Effector CD4-positive, alpha-beta T cell (primary cell): ENCODE data around the gene UPK2. TPM values are rescaled to one million over a fixed set of nuclear protein-coding genes. Genes with fewer than 3 reads are reported as not detected.

Experiments used
- DNase-seq: peaks from one replicate; pipeline ENCODE4 v3.0.0-alpha.2; 2020
- total RNA-seq: gene quantifications from one replicate; lab custom pipeline; 2026; lab: John Stamatoyannopoulos, UW

UPK2 gene
- not detected for total RNA-seq

- peak; percentile 90 for DNase-seq
Observed at GRCh38 chr11:118956094-118956846, at the start of gene UPK2. TSS of gene UPK2 (plus strand) at chr11:118956298. CDS start at chr11:118956351, 53 bp downstream.

- DNase-seq = peak; percentile 84
Observed at GRCh38 chr11:118907051-118908042, 48.8 kb upstream of the UPK2 start.

- no peak for DNase-seq
Observed at GRCh38 chr11:118908264-118908663, 47.8 kb upstream of the UPK2 start.

GRCh38 chr11:118908901-118909618 is 47.0 kb upstream of the UPK2 start:
- no peak for DNase-seq

- no peak for DNase-seq
Observed at GRCh38 chr11:118909619-118910308, 46.3 kb upstream of the UPK2 start.

- DNase-seq = peak; percentile 61
Observed at GRCh38 chr11:118910309-118911112, 45.6 kb upstream of the UPK2 start.

- DNase-seq = no peak
Observed at GRCh38 chr11:118911113-118911879, 44.8 kb upstream of the UPK2 start.

GRCh38 chr11:118911880-118912741 is 44.0 kb upstream of the UPK2 start:
- DNase-seq = peak; percentile 73

GRCh38 chr11:118912742-118913410 is 43.2 kb upstream of the UPK2 start:
- DNase-seq = no peak

- no peak for DNase-seq
Observed at GRCh38 chr11:118913411-118914125, 42.5 kb upstream of the UPK2 start.

GRCh38 chr11:118914178-118914918 is 41.8 kb upstream of the UPK2 start:
- DNase-seq = peak; percentile 77

GRCh38 chr11:118914987-118915386 is 41.1 kb upstream of the UPK2 start:
- DNase-seq = no peak

GRCh38 chr11:118915396-118915795 is 40.7 kb upstream of the UPK2 start:
- no peak for DNase-seq

- DNase-seq = no peak
Observed at GRCh38 chr11:118915941-118916841, 39.9 kb upstream of the UPK2 start.

- no peak for DNase-seq
Observed at GRCh38 chr11:118916842-118917388, 39.2 kb upstream of the UPK2 start.
